DOHH2 (cell line): Measurements from ENCODE around the gene KRT77.

ENCODE experiments used
- EZH2phosphoT487 ChIP-seq: fragments of 200-600 bp; sonication (generic); IDR thresholded peaks from 2 replicates; pipeline ENCODE4 v1.6.1; 2017; ENCODE audit warnings: borderline replicate concordance, mild to moderate bottlenecking, antibody characterized with exemption, low read length, moderate library complexity, mixed read lengths
- TF ChIP-seq, protein P1 (sequence below): fragments of 200-600 bp; sonication (generic); IDR thresholded peaks from one replicate; pipeline ENCODE4 v1.5.1; 2014; ENCODE audit warnings: antibody characterized with exemption, mild to moderate bottlenecking, low read depth, low read length; ENCODE audit not compliant: poor library complexity, severe bottlenecking

DNA sequence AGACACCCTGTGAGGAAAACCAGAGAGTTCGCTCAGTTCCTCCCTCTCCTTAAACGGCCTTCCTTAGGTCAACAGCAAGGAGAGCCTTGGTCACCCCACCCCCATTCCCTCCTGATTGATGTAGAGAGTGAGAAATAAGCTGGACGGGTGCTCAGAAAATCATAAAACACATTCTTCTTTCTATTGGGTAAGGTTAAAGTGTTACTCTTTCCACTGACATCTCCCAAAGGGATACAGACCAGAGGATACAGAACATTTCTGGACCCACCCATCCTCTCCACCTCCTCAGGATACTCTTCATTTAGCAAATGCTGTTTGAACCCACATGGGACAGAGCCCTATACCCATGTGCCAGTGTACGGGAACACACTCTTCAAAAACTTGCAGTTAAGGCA, 11.6 kb upstream of the KRT77 start:
- TF ChIP-seq, protein P1, sequence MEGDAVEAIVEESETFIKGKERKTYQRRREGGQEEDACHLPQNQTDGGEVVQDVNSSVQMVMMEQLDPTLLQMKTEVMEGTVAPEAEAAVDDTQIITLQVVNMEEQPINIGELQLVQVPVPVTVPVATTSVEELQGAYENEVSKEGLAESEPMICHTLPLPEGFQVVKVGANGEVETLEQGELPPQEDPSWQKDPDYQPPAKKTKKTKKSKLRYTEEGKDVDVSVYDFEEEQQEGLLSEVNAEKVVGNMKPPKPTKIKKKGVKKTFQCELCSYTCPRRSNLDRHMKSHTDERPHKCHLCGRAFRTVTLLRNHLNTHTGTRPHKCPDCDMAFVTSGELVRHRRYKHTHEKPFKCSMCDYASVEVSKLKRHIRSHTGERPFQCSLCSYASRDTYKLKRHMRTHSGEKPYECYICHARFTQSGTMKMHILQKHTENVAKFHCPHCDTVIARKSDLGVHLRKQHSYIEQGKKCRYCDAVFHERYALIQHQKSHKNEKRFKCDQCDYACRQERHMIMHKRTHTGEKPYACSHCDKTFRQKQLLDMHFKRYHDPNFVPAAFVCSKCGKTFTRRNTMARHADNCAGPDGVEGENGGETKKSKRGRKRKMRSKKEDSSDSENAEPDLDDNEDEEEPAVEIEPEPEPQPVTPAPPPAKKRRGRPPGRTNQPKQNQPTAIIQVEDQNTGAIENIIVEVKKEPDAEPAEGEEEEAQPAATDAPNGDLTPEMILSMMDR = no peak
- no peak for TF ChIP-seq EZH2phosphoT487
